ENCODE measurements around the gene RSPO3. TPM values are rescaled to one million over a fixed set of nuclear protein-coding genes. Genes with fewer than 3 reads are reported as not detected.

The RSPO3 gene
- total and polyA plus RNA-seq, 7 donors, result 12.6 to 32.1 (median 27.4) TPM

GRCh38 chr6:127202676-127203075 lies 84.2 kb downstream of the RSPO3 start:
- intact Hi-C loops (cut with DNase I), result no loop called here

DNA sequence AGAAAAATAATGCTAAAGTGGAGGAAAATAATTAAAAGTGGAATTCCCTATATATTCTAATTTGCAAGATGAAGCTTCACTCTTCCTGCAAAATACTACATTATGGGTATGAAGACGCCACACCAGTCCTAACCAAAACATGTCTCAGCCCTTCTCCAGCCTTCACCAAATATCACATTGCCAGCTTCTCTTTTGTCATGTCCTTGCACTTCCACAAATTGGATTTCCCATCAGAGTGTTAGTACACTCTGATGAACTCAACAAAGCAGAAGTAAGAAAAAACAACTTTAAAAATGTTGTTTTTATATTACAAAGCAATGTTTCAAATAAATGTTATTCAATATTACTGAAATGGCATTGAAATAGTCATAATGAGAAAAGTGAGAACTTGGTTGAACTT lies 85.8 kb downstream of the RSPO3 start:
- H3K4me3 ChIP-seq, result no peak overlapping the region
- DNase-seq (no peak), ATAC-seq (no peak)
- H3K4me1 ChIP-seq, result no peaks in the 10 kb centered on the region
- H3K9me3 ChIP-seq, result no peaks in the 10 kb centered on the region
- intact Hi-C loops (cut with DNase I), result no loop called here
- H3K27ac ChIP-seq, result no peak overlapping the region
- TF ChIP-seq CTCF (IDR thresholded peaks at IDR 0.05), result no peak
- 86 to 90% (median 88%) methylated on average over 1 of the region's 1 CpG for WGBS, 3 donors
- H3K36me3 ChIP-seq (ENCODE audit: insufficient read depth in 1 of 2, low read depth in 1 of 2), result no peaks in the 10 kb centered on the region
- no peaks in the 10 kb centered on the region for H3K27me3 ChIP-seq (ENCODE audit: insufficient read depth in 3 of 3, low read length in 2 of 3)

More at GRCh38 chr6:127202676-127203075, 84.2 kb downstream of the RSPO3 start:
- Histone ChIP-seq H3K9me3 (no peaks in the 10 kb centered on the region), H3K4me3 (no peak overlapping the region), H3K4me1 (no peaks in the 10 kb centered on the region), H3K36me3 (ENCODE audit: insufficient read depth in 1 of 2, low read depth in 1 of 2) (peaks cover 0 to 4% of the 10 kb centered on the region in 2 donors), H3K27ac (no peak overlapping the region), H3K27me3 (ENCODE audit: insufficient read depth in 3 of 3, low read length in 2 of 3) (no peaks in the 10 kb centered on the region)
- ATAC-seq (no peak), DNase-seq (no peak)
- no peak for TF ChIP-seq CTCF (IDR thresholded peaks at IDR 0.05)

DNA sequence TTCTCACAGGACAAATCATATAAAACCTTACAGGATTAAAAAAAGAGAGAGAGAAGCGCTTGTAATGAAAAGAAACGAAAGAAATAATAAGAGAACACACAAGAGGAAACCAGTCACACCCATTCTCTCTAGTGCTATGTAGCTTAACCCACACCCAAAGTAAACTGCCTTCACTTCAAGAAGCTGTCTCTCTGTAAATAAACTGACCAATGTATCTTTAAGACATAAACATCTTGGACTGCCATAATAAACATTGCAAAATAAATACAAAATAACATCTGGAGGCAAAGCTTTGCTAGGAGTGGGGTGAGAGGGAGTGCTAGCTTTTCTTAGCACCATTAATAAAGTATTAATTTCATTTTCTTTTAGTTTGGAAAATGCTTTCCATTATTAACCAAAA lies 86.6 kb downstream of the RSPO3 start:
- no peaks in the 10 kb centered on the region for H3K36me3 ChIP-seq (ENCODE audit: insufficient read depth in 1 of 2, low read depth in 1 of 2)
- WGBS, 3 donors, result 86 to 89% (median 88%) methylated on average over 2 of the region's 2 CpGs
- no peak overlapping the region for H3K27ac ChIP-seq
- no peaks in the 10 kb centered on the region for H3K4me1 ChIP-seq
- no peak overlapping the region for H3K4me3 ChIP-seq
- intact Hi-C loops (cut with DNase I), result no loop called here
- ATAC-seq (no peak), DNase-seq (no peak)
- TF ChIP-seq CTCF (IDR thresholded peaks at IDR 0.05), result no peak
- H3K27me3 ChIP-seq (ENCODE audit: insufficient read depth in 3 of 3, low read length in 2 of 3), result no peaks in the 10 kb centered on the region
- no peaks in the 10 kb centered on the region for H3K9me3 ChIP-seq

DNA sequence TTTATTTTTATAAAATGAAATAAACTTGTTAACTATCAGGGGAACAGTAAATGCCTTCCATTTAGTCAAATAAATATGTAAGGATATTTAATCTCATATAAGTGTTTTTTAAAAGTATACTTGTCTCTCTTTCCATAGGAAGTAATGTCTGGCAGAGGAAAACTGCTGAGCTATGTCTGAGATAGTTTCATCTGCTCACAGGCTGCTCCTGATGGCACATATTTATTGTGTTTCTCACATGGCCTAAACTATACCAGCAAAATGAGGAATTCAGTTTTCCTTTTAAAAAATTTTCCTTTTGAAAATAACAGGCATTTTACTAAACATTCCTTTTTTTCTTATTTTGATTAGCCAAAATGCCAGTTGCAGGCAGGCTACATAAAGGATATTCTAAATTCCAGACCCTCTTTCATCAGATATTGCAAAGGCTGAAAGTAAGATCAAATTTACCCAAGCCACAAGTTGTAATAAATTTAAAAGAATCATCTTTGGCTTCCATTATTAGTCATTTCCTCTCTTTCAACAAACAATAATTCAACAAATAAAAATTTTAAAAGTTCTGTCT lies 88.1 kb downstream of the RSPO3 start:
- DNase-seq, result no peak
- H3K4me1 ChIP-seq, result no peaks in the 10 kb centered on the region
- no peak overlapping the region for H3K4me3 ChIP-seq
- intact Hi-C loops (cut with DNase I), result no loop called here
- no peaks in the 10 kb centered on the region for H3K9me3 ChIP-seq
- no peak overlapping the region for H3K27ac ChIP-seq
- no peaks in the 10 kb centered on the region for H3K36me3 ChIP-seq (ENCODE audit: insufficient read depth in 1 of 2, low read depth in 1 of 2)
- H3K27me3 ChIP-seq (ENCODE audit: insufficient read depth in 3 of 3, low read length in 2 of 3), result no peaks in the 10 kb centered on the region
- no peak for ATAC-seq
- no peak for TF ChIP-seq CTCF (IDR thresholded peaks at IDR 0.05)

DNA sequence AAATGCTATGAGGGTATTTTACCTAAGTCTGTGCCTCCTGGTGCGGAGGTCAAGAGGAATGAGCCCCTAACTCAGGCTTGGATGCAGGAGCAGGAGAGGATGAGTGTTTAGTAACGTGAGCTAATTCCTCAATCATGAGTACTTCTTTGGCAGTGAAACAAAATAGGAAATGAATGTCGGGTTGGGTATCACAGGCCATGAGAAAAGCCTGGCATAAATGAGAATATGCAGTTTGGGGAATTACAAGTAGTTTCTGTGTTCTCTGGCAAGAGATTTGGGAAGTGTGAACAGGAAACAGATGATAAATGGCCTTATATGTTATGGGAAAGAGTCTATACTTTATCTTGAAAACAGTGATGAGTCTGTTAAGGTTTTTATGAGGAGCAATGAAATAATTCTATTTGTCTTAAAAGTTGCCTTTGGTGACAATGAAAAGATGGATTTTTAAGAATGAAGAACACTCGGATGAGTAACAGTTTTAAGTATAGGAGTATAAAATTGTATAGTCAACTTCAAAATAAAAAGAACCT lies 89.2 kb downstream of the RSPO3 start:
- Histone ChIP-seq H3K4me1 (no peaks in the 10 kb centered on the region), H3K36me3 (ENCODE audit: insufficient read depth in 1 of 2, low read depth in 1 of 2) (no peaks in the 10 kb centered on the region), H3K9me3 (no peaks in the 10 kb centered on the region), H3K27me3 (ENCODE audit: insufficient read depth in 3 of 3, low read length in 2 of 3) (no peaks in the 10 kb centered on the region), H3K4me3 (no peak overlapping the region), H3K27ac (no peak overlapping the region)
- ATAC-seq (no peak), DNase-seq (no peak)
- intact Hi-C loops (cut with DNase I), result no loop called here
- WGBS, 3 donors, result 44 to 49% (median 49%) methylated on average over 4 of the region's 4 CpGs
- no peak for TF ChIP-seq CTCF (IDR thresholded peaks at IDR 0.05)

Measured in psoas muscle (tissue), 8 donors.